HG02973 (cell line): ENCODE measurements around the gene FCGR3A.
"Not testable (repeated sequence)": the region's sequence is repeated elsewhere in the genome, so short reads cannot be mapped to it uniquely, and the experiment has no call there.

Experiments
- ATAC-seq: cut with Tn5 transposase; IDR thresholded peaks from one replicate; pipeline ENCODE4 v1.9.1; 2021; ENCODE audit warnings: moderate library complexity; ENCODE audit not compliant: unreplicated experiment

Gene FCGR3A

DNA sequence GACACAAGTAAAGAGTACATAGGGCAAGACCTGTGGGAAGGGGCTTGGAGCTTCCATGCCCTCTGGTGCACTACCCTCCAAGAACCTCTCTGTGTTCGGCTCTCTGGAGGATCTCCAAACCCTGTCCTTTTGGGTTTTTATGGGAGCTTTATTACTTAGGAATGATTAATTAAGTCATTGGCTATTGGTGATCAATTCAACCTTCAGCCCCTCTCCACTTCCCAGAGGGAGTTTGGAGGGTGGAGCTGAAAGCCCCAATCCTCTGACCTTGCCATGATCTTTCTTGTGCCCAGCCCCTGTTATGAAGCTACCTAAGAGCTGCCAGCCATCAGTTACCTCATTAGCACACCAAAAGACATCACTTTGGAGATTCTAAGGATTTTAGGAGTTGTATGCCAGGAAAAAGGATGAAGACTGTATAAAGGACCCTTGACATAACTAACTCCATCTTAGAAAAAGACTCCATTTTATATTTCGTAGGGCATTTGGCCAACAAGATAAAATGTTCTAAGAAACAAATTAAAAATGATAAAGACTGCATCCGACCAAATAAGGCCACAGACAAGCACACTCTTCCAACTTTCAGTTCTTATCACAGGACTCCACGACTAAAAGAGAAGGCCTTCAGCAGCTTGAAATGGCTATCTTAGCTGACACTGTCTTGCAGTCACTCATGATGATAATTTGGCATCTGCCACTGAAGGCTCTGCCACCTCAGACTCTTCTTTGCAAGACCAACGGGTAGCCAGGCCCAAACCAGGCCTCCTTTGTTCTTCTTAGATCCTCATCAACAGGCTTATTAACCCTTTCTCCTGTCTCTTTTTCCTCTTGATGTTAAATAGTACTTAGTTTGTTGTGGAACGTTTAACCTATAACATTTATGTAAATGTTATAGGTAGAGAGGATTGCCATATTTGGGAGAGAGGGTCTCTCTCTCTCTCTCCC is 8.2 kb upstream of the FCGR3A start:
- ATAC-seq: not testable (repeated sequence)

GRCh38 chr1:161556990-161557389 is 7.4 kb upstream of the FCGR3A start:
- not testable (repeated sequence) for ATAC-seq

- ATAC-seq: not testable (repeated sequence)
Observed at GRCh38 chr1:161556143-161556542, 6.5 kb upstream of the FCGR3A start.

DNA sequence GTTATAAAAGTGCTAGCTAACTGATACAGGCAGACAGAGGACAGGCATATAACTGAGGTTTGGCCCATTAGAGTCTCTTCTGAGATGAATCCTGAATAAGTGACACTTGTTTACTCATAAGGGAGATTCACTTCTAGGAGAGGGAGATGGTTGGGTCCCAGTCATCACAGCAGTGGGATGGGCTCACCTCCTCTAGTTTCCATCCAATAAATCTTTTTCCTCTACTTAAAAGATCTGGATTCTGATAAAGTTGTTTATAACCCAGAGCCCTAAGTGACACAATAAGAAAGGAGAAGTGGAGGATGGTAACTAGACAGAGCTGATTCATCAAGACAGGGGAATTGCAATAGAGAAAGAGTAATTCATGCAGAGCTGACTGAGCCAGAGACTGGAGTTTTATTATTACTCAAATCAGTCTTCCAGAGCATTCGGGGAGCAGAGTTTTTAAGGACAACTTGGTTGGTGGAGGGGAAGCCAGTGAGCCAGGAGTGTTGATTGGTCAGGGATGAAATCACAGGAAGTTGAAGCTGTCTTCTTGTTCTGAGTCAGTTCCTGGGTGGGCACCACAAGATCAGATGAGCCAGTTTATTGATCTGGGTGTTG is 5.3 kb upstream of the FCGR3A start:
- not testable (repeated sequence) for ATAC-seq

- not testable (repeated sequence) for ATAC-seq
Observed at GRCh38 chr1:161554340-161554739, 4.7 kb upstream of the FCGR3A start.

- ATAC-seq: not testable (repeated sequence)
Observed at GRCh38 chr1:161553631-161554030, 4.0 kb upstream of the FCGR3A start.

GRCh38 chr1:161550942-161551341 is 1.3 kb upstream of the FCGR3A start:
- not testable (repeated sequence) for ATAC-seq

DNA sequence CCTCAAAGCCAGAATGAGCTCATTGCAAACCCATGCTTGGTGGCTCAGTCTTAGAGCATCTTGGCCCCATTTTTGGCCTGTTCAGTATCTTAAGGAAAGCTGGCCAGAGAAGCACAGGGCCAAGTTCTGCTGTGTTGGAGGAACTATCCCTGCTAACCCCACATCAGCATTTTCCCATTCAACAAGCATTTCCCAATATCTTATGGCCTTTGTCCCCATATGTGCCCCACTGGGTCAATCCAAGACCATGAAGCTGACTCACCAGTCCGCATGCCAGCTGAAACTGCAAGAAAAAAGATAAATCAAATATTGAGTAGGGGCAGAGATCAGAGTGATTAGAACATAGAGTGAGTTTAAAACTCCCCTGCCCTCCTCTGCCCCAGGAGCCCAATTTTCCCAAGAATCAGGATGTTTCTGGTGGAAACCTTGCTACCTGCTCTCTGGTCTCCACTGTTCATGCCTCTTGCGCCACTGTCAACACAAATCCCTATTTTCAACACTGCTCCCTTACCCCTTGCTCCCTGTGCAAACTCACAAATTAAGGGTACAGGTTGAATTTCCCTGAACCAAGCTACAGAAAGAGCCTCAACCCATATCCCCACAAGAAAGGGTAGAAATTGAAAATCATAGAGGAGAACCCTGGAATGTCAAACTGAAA is 740 bp downstream of the FCGR3A start:
- ATAC-seq: not testable (repeated sequence)

- ATAC-seq: not testable (repeated sequence)
Observed at GRCh38 chr1:161547995-161548741, 1.4 kb downstream of the FCGR3A start.

GRCh38 chr1:161545005-161545731 is 4.5 kb downstream of the FCGR3A start:
- ATAC-seq: not testable (repeated sequence)

GRCh38 chr1:161543125-161543524 is 6.5 kb downstream of the FCGR3A start:
- not testable (repeated sequence) for ATAC-seq

DNA sequence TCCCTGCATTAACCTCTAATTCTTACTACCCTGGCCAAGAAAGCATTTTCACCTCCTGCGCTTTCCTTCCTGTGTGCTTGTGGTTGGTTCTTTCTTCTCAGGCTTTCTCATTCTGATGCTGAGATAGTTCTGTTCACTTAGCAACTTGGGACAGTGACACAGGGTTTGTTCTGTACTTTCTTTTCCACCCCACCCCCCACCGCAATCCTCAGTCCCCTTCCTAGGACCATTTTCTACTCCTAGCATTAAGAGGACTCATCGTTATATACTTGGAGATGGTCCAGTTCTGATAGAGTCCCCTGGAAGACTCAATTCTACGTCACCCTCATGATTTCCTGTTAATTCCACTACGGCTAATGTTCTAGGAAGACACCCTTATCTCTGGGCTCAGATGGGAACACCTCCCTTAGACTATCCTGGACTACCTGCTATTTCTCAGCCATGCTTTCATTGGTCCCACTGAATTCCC is 7.5 kb downstream of the FCGR3A start:
- peak; percentile 56 for ATAC-seq

DNA sequence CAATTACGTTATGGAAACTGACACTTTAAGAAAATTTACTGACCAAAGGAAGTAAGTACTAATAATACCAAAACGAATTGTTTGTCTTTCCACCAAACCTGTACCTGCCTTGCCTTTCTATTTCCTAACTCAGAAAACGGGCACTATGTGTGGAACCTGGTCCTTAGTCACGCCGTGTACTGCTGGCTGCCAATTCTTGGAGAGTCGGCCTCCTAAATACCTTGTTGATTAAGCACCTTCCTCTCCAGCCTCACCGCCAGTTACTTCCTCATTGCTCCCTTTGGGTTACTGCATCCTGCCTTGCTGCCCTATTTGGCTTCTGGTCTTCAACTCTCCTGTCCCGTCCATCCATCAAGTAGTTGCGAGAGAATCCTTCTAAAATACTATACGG is 9.1 kb downstream of the FCGR3A start:
- ATAC-seq: peak; percentile 13

DNA sequence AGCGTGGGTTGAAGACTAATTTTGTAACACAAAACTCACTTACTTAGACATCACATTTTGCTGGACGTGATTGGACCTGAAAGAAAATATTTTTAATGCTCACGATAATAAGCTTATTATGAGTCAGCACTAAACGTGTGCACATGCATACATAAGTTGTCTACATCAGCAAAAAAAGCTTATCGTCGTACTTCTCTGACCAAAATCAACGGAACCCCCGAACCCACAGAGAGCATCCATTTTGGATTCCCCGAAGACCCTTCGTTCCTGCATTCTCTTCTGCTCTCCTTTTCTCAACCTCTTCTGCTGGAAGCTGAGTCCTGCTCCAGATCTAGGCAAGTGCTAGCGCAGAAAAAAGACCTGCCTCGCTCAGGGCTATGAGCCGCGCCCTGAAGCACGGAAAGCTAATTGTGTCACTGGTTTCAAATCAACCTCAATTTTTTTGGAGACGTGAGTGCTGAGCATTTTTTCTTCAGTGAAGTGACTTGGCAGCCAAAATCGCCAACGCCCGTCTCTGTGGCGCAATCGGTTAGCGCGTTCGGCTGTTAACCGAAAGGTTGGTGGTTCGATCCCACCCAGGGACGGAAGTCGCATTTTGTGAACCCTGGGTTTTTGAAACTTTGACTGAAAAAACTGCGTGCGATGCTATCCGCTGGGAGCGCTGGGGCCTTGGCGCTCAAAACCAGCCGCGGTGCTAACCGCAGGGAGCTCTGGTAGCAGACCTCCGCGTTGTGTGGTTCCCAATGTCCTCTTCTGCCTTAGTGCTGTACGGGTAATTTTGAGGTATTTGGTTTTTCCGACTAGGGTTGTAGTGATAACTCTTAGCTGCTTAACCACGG is 9.7 kb downstream of the FCGR3A start:
- ATAC-seq: peak; percentile 48

- ATAC-seq: not testable (repeated sequence)
Observed at GRCh38 chr1:161538925-161539479, 10.6 kb downstream of the FCGR3A start.

GRCh38 chr1:161537068-161537669 is 12.4 kb downstream of the FCGR3A start:
- not testable (repeated sequence) for ATAC-seq

- ATAC-seq: not testable (repeated sequence)
Observed at GRCh38 chr1:161532644-161533567, 16.7 kb downstream of the FCGR3A start.
